HepG2 (cell line): ENCODE measurements around the gene FAM169A. TPM values are rescaled to one million over a fixed set of nuclear protein-coding genes. Genes with fewer than 3 reads are reported as not detected.
A peak's percentile ranks its signal among the peaks of the same experiment; 100 is the strongest.

Source experiments
- CCAR2 ChIP-seq: fragments of 200-400 bp; formaldehyde crosslinking; optimal IDR thresholded peaks from 2 replicates; pipeline ENCODE3; 2018; ENCODE audit warnings: low read depth, mild to moderate bottlenecking, low read length, moderate library complexity
- CCDC6 ChIP-seq: sonication (generic); formaldehyde crosslinking; IDR thresholded peaks from 2 replicates; pipeline ENCODE4 v1.8.1; 2022; ENCODE audit warnings: mild to moderate bottlenecking, missing genetic modification reagents, moderate library complexity
- CEBPG ChIP-seq: IDR thresholded peaks from 2 replicates; pipeline ENCODE4 v1.6.1; 2016
- GATAD1 ChIP-seq: IDR thresholded peaks from 2 replicates; pipeline ENCODE4 v1.6.1; 2016; ENCODE audit warnings: missing genetic modification reagents, missing compliant biosample characterization
- KLF6 ChIP-seq: IDR thresholded peaks from 2 replicates; pipeline ENCODE4 v1.8.0; 2016; ENCODE audit warnings: missing biosample characterization, missing genetic modification reagents
- KMT2B ChIP-seq: IDR thresholded peaks from 2 replicates; pipeline ENCODE4 v1.6.1; 2016; ENCODE audit warnings: missing genetic modification reagents, missing compliant biosample characterization
- PHF5A ChIP-seq: IDR thresholded peaks from one replicate; pipeline ENCODE4 v1.6.1; 2018; ENCODE audit warnings: low read depth, missing genetic modification reagents; ENCODE audit not compliant: unreplicated experiment
- SAFB2 ChIP-seq: sonication (generic); formaldehyde crosslinking; IDR thresholded peaks from 2 replicates; pipeline ENCODE4 v1.5.1; 2020; ENCODE audit warnings: missing genetic modification reagents, low read depth, mild to moderate bottlenecking, borderline replicate concordance
- SALL2 ChIP-seq: sonication (generic); formaldehyde crosslinking; IDR thresholded peaks from 2 replicates; pipeline ENCODE4 v1.8.1; 2023; ENCODE audit warnings: mild to moderate bottlenecking, missing genetic modification reagents, inconsistent platforms
- SIN3B ChIP-seq: fragments of 150-350 bp; IDR thresholded peaks from 2 replicates; pipeline ENCODE4 v1.6.1; 2014; ENCODE audit warnings: low read length
- ZBTB20 ChIP-seq: sonication (generic); formaldehyde crosslinking; IDR thresholded peaks from 2 replicates; pipeline ENCODE4 v1.8.1; 2023; ENCODE audit warnings: missing genetic modification reagents, low read depth, mild to moderate bottlenecking, borderline replicate concordance
- ZBTB42 ChIP-seq: sonication (generic); formaldehyde crosslinking; IDR thresholded peaks from 2 replicates; pipeline ENCODE4 v1.5.0; 2020; ENCODE audit warnings: mild to moderate bottlenecking, missing genetic modification reagents
- ZKSCAN8 ChIP-seq: IDR thresholded peaks from 2 replicates; pipeline ENCODE4 v1.6.1; 2016; ENCODE audit warnings: borderline replicate concordance, missing genetic modification reagents, missing compliant biosample characterization
- ZNF160 ChIP-seq: sonication (generic); formaldehyde crosslinking; IDR thresholded peaks from 2 replicates; pipeline ENCODE4 v1.8.0; 2022; ENCODE audit warnings: mild to moderate bottlenecking, inconsistent platforms, missing genetic modification reagents
- ZNF562 ChIP-seq: sonication (generic); formaldehyde crosslinking; IDR thresholded peaks from 2 replicates; pipeline ENCODE4 v1.8.0; 2022; ENCODE audit warnings: missing genetic modification reagents, borderline replicate concordance
- ZUFSP ChIP-seq: sonication (generic); formaldehyde crosslinking; IDR thresholded peaks from 2 replicates; pipeline ENCODE4 v1.9.0; 2021; ENCODE audit warnings: missing genetic modification reagents, mild to moderate bottlenecking, borderline replicate concordance
- polyA plus RNA-seq, 8 experiments: library from polyadenylated mRNA; depleted of rRNA in 3 of 8; stranded (reverse) in 7 of 8; unstranded in 1 of 8; fragments of >200 nt; fragmentation: Illumina TruSeq in 4 of 8; extraction: Trizol in 4 of 8; gene quantifications; 2 replicates each; pipeline versions ENCODE4 v1.2.1 to v1.2.3, GENCODE V29; 2011 to 2016; ENCODE audit warnings: low read depth in 4 of 8, missing spikeins in 1 of 8, mixed read lengths in 1 of 8; ENCODE audit not compliant: insufficient read depth in 1 of 8
- total RNA-seq, 5 experiments: library from RNA; depleted of rRNA; stranded (reverse); fragments of >200 nt; fragmentation: Illumina TruSeq; extraction: Trizol; gene quantifications; 2 replicates each; pipeline ENCODE4 v1.2.3, GENCODE V29; 2016; ENCODE audit warnings: low read depth in 1 of 5
- TF ChIP-seq, protein P1 (sequence below): sonication (generic); formaldehyde crosslinking; IDR thresholded peaks from 2 replicates; pipeline ENCODE4 v1.4.0; 2020; ENCODE audit warnings: missing genetic modification reagents
- TF ChIP-seq, protein P2 (sequence below): sonication (generic); formaldehyde crosslinking; IDR thresholded peaks from 2 replicates; pipeline ENCODE4 v1.4.0; 2020; ENCODE audit warnings: mild to moderate bottlenecking, missing genetic modification reagents
- TF ChIP-seq, protein P3 (sequence below): sonication (generic); formaldehyde crosslinking; IDR thresholded peaks from 2 replicates; pipeline ENCODE4 v1.8.0; 2023; ENCODE audit warnings: mild to moderate bottlenecking, missing genetic modification reagents
- TF ChIP-seq, protein P4 (sequence below): sonication (generic); formaldehyde crosslinking; IDR thresholded peaks from 2 replicates; pipeline ENCODE4 v1.5.0; 2020; ENCODE audit warnings: mild to moderate bottlenecking, missing genetic modification reagents, borderline replicate concordance

FAM169A gene
- total and polyA plus RNA-seq, 2 of the 13 experiments (the other 11 are each of a cell fraction or from before 2014, with no cell fraction given): 21.1 to 110 TPM

DNA sequence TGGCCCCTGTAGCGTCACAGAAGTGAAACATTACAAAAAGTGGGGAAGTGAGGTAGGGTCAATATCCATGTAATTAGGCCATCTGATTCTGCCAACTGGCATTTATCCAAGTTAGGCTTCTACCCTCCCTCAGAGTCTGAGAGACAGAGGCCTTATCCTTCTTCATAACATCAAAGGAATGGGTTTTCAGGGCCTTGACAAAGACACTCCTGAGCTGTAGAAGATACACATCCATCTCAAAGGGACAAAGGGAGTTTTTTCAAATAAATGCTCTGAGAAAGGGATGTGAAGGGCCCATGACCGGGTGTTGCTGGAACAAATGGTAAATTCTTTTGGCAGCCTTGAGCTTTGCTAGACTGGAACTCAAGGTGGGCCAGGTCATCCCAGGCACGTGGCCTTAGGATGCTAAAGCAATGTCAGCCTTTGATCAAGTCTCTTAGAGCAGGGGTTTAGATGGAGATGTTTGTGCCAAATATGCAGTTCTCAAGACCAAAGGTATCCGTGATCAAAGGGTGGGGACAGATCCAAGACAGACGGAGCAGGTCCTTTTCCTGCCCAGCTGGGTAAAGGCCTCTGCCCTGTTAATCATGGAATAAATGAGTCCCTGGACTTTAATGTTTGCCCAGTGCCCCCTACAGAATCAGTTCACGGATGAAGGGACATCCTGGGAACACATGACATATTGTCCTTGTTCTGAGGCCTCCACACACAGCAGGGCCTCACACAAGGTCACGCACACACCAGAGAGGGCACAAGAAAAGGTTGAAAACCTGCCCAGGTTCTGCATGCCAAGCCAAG lies 10.0 kb upstream of the FAM169A start (continued):
- TF ChIP-seq, protein P1, sequence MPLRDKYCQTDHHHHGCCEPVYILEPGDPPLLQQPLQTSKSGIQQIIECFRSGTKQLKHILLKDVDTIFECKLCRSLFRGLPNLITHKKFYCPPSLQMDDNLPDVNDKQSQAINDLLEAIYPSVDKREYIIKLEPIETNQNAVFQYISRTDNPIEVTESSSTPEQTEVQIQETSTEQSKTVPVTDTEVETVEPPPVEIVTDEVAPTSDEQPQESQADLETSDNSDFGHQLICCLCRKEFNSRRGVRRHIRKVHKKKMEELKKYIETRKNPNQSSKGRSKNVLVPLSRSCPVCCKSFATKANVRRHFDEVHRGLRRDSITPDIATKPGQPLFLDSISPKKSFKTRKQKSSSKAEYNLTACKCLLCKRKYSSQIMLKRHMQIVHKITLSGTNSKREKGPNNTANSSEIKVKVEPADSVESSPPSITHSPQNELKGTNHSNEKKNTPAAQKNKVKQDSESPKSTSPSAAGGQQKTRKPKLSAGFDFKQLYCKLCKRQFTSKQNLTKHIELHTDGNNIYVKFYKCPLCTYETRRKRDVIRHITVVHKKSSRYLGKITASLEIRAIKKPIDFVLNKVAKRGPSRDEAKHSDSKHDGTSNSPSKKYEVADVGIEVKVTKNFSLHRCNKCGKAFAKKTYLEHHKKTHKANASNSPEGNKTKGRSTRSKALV: no peak
- TF ChIP-seq CCAR2: no peak
- 0 out of 2 replicates have a peak, but pooled peaks have one; percentile 20 for TF ChIP-seq GATAD1
- TF ChIP-seq, protein P2, sequence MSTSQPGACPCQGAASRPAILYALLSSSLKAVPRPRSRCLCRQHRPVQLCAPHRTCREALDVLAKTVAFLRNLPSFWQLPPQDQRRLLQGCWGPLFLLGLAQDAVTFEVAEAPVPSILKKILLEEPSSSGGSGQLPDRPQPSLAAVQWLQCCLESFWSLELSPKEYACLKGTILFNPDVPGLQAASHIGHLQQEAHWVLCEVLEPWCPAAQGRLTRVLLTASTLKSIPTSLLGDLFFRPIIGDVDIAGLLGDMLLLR (CRISPR knock-in tag): no peak
- TF ChIP-seq ZUFSP: no peak
- TF ChIP-seq, protein P3, sequence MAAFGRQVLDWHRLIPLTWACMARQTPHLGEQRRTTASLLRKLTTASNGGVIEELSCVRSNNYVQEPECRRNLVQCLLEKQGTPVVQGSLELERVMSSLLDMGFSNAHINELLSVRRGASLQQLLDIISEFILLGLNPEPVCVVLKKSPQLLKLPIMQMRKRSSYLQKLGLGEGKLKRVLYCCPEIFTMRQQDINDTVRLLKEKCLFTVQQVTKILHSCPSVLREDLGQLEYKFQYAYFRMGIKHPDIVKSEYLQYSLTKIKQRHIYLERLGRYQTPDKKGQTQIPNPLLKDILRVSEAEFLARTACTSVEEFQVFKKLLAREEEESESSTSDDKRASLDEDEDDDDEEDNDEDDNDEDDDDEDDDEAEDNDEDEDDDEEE (CRISPR knock-in tag): no peak
- peak; percentile 67; the same call in 1 of the 2 replicates for TF ChIP-seq ZBTB20
- TF ChIP-seq SALL2 (CRISPR knock-in tag): no peak
- no peak for TF ChIP-seq ZNF562
- TF ChIP-seq KLF6 (CRISPR knock-in tag): no peak
- no peak; the same call in 1 of the 2 replicates for TF ChIP-seq CEBPG (CRISPR knock-in tag)
- TF ChIP-seq, protein P4, sequence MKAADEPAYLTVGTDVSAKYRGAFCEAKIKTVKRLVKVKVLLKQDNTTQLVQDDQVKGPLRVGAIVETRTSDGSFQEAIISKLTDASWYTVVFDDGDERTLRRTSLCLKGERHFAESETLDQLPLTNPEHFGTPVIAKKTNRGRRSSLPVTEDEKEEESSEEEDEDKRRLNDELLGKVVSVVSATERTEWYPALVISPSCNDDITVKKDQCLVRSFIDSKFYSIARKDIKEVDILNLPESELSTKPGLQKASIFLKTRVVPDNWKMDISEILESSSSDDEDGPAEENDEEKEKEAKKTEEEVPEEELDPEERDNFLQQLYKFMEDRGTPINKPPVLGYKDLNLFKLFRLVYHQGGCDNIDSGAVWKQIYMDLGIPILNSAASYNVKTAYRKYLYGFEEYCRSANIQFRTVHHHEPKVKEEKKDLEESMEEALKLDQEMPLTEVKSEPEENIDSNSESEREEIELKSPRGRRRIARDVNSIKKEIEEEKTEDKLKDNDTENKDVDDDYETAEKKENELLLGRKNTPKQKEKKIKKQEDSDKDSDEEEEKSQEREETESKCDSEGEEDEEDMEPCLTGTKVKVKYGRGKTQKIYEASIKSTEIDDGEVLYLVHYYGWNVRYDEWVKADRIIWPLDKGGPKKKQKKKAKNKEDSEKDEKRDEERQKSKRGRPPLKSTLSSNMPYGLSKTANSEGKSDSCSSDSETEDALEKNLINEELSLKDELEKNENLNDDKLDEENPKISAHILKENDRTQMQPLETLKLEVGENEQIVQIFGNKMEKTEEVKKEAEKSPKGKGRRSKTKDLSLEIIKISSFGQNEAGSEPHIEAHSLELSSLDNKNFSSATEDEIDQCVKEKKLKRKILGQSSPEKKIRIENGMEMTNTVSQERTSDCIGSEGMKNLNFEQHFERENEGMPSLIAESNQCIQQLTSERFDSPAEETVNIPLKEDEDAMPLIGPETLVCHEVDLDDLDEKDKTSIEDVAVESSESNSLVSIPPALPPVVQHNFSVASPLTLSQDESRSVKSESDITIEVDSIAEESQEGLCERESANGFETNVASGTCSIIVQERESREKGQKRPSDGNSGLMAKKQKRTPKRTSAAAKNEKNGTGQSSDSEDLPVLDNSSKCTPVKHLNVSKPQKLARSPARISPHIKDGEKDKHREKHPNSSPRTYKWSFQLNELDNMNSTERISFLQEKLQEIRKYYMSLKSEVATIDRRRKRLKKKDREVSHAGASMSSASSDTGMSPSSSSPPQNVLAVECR: peak; percentile 21; the same call in 1 of the 2 replicates
- no peak for TF ChIP-seq ZNF160
- 0 out of 2 replicates have a peak, but pooled peaks have one; percentile 22 for TF ChIP-seq ZKSCAN8 (CRISPR knock-in tag)
- 0 out of 2 replicates have a peak, but pooled peaks have one; percentile 58 for TF ChIP-seq CCDC6 (CRISPR knock-in tag)
- no peak for TF ChIP-seq ZBTB42 (CRISPR knock-in tag)
- TF ChIP-seq PHF5A (CRISPR knock-in tag): no peak
- TF ChIP-seq KMT2B (CRISPR knock-in tag): no peak; the same call in 1 of the 2 replicates
- TF ChIP-seq SAFB2 (CRISPR knock-in tag): no peak
- TF ChIP-seq SIN3B: no peak
